GM19467 (cell line): ENCODE results near the gene CX3CL1.
A peak's percentile ranks its signal among the peaks of the same experiment; 100 is the strongest.
"Not testable (repeated sequence)": the region's sequence is repeated elsewhere in the genome, so short reads cannot be mapped to it uniquely, and the experiment has no call there.

Source experiments
- ATAC-seq: cut with Tn5 transposase; IDR thresholded peaks from one replicate; pipeline ENCODE4 v1.9.1; 2021; ENCODE audit warnings: mild to moderate bottlenecking, moderate library complexity; ENCODE audit not compliant: unreplicated experiment

Gene CX3CL1

GRCh38 chr16:57372372-57373116 lies at the start of gene CX3CL1:
Gene CX3CL1, plus strand, starts transcription at chr16:57372490. Its CDS starts 79 bp downstream, at chr16:57372569.
- ATAC-seq = no peak

GRCh38 chr16:57324749-57325148 lies 47.5 kb upstream of the CX3CL1 start:
- ATAC-seq = no peak

DNA sequence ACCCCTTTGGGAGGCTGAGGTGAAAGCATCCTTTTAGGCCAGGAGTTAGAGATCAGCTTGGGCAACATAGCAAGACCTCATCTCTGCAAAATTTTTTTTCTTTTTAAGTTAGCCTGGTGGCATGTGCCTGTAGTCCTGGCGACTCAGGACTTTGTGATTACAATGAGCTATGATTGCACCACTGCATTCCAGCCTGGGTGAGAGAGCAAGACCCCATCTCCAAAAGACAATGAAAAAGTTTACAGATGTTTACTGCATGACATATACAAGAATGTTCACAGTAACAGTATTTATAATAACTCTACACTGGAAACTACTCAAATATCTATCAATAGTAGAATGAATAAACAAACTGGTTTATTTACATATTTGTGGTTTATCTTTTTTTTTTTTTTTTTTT lies 46.8 kb upstream of the CX3CL1 start:
- ATAC-seq = no peak

DNA sequence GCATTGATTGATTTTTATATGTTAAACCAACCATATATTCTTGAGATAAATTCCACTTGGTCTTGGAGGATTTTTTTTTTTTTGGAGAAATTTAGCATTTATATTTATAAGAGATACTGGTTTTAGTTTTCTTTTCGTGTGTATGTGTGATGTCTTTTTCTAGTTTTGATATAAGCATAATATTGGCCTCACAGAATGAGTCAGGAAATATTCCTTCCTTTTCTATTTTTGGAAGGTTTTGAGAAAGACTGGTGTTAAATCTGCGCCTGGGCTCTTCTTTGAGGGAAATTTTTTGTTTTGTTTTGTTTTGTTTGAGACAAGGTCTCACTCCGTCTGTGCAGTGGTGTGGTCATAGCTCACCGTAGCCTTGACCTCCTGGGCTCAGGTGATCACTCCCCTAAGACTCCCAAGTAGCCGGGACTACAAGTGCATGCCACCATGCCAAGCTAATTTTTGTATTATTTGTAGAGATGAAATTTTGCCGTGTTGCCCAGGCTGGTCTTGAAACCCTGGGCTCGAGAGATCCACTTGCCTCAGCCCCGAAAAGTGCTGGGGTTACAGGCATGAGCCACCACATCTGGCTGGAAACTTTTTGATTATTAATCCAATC lies 42.5 kb upstream of the CX3CL1 start:
- no peak for ATAC-seq

DNA sequence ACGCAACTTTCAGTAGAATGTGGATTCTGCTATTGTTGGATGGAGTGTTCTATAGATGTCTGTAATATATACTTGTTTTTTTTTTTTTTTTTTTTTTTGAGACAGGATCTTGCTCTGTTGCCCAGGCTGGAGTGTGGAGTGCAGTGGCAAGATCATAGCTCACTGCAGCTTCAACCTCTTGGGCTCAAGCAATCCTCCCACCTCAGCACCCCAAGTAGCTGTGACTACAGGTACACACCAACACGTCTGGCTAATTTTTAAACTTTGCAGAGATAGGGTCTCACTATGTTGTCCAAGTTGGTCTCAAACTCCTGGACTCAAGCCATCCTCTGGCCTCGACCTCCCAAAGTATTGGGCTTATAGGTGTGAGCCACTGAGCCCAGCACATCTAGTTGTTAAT lies 40.9 kb upstream of the CX3CL1 start:
- no peak for ATAC-seq

GRCh38 chr16:57333402-57333801 lies 38.9 kb upstream of the CX3CL1 start:
- ATAC-seq = no peak

DNA sequence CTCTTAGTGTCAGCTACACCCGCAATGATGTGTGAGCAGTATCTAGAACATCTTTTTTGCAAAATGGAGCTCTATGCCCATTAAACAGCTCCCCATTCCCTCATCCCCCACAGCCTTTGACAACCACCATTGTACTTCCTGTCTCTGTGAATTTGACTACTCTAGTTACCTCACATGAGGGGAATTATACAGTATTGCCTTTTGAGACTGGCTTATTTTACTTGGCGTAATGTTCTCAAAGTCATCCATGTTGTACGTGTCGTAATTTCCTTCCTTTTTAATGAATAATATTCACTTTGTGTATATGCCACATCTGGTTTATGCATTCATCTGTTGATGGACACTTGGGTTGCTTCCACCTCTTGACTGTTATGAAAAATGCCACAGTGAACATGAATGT lies 36.9 kb upstream of the CX3CL1 start:
- no peak for ATAC-seq

- ATAC-seq = no peak
Measured at GRCh38 chr16:57341062-57341440, 31.2 kb upstream of the CX3CL1 start.

DNA sequence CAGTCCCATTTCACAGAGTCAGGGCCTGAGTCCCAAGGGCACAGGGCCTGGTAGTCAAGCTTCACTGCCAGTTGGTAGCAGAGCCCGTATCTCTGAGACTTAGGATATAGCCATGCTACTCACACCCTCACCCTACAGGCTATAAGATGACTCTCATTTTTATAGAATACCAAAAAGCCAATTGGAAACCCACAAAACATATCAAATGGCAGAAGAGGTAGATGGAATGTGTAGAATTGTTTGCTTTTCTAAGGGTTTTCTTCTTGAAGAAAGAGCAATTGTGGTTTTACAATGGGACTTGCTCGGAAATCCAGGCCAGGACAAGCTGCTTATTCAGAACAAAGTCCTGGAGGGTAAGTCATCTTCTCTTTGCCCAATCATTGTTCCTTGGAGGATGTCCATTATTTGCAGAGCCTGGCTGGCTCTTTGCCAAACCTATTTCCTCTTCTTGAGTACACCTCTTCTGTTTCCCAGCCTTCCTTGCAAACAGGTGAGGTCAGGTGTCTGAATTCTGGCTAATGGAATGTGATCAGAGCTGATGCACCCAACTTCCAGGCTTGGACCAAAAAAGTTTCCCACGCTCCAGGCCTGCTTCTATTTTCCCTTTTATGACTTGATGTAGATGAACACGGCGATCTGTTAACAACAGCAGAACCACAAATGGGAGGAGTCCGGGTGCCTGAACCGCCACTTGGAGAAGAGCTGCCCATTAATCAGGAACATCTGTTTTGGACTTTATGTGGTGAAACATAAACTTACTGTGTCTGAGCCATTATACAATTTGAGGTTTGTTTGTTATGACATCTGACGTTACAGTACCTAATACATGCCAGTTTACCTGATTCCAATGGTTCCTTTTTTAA lies 30.6 kb upstream of the CX3CL1 start:
- no peak for ATAC-seq

DNA sequence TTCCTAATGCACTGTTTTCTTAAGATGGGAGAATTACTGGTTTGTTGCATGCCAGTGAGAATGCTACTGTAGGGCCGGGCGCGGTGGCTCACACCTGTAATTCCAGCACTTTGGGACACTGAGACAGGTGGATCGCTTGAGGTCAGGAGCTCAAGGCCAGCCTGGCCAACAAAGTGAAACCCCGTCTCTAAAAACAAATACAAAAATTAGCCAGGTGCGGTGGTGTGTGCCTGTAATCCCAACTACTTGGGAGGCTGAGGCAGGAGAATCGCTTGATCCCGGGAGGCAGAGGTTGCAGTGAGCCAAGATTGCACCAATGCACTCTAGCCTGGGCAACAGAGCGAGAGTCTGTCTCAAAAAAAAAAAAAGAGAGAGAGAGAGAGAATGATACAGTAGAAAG lies 29.7 kb upstream of the CX3CL1 start:
- not testable (repeated sequence) for ATAC-seq

DNA sequence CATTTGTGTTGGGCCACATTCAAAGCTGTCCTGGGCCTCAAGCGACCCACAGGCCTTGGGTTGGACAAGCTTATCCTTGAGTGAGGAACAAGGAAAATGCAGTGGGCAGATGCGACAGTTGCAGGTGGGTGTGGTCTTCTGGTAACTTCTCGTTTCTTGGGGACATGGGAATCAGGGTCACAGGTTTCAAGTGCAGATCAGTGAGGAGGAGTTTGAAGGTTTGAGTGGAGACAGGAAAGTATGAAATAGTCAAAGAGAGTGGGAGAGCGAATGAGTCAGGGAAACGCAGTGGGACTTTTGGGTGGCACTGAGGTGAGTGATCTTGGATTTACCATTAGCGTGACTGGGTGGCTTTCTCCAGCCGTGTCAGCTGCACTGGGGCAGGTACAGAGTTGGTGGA lies 29.1 kb upstream of the CX3CL1 start:
- no peak for ATAC-seq

DNA sequence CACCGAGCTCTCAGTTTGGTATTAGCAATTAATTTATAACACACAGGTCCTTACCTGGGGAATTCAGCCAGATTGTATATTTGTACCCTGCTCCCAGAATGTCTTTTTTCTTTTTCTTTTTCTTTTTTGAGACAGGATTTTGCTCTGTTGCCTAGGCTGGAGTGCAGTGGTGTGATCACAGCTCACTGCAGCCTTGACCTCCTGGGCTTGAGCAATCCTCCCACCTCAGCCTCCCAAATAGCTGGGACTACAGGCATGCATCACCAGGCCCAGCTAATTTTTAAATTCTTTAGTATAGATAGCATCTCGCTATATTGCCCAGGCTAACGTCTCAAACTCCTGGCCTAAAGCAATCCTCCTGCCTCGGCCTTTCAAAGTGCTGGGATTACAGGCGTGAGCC lies 28.2 kb upstream of the CX3CL1 start:
- ATAC-seq = not testable (repeated sequence)

DNA sequence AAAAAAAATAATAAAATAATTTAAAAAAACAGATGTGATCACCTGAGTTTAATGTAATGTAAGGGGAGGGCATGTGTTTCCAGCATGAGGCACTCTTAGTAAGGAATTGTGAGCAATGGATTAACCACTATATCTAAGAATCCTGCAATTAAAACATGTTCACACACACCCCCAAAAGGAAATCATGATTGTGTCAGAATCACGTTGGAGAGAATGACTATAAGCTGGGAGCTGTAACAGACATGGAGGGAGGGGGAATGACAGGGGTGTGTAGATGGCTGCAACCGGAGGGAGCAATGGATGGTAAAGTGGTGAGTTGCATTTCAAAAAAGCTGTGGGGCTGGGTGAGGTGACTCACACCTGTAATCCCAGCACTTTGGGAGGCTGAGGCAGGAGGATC lies 27.3 kb upstream of the CX3CL1 start:
- no peak for ATAC-seq

DNA sequence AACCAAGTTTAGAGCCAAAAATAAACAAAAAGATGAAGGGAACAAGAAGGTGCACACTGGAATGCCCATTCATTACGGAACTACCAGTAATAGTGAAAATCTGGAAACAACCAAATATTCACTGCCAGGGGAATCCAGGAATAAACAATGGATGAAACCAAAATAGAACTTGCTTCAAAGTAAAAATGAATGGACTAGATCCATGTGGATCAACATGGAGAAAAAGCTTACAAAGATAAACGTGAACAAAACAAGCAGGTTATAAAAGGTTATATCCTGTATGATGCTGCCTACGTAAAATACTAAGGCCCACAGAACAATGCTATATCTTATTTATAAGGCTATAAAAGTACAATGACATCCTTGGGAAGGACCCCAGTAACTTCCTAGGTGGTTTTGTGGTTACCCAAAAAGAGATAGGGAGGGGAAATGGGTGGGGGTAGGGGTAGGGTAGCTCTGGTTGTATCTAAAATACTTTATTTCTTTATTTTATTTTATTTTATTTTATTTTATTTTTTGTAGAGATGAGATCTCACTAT lies 26.6 kb upstream of the CX3CL1 start:
- ATAC-seq = no peak

GRCh38 chr16:57347858-57348257 lies 24.4 kb upstream of the CX3CL1 start:
- no peak for ATAC-seq

- ATAC-seq = no peak
Measured at GRCh38 chr16:57348327-57348726, 24.0 kb upstream of the CX3CL1 start.

DNA sequence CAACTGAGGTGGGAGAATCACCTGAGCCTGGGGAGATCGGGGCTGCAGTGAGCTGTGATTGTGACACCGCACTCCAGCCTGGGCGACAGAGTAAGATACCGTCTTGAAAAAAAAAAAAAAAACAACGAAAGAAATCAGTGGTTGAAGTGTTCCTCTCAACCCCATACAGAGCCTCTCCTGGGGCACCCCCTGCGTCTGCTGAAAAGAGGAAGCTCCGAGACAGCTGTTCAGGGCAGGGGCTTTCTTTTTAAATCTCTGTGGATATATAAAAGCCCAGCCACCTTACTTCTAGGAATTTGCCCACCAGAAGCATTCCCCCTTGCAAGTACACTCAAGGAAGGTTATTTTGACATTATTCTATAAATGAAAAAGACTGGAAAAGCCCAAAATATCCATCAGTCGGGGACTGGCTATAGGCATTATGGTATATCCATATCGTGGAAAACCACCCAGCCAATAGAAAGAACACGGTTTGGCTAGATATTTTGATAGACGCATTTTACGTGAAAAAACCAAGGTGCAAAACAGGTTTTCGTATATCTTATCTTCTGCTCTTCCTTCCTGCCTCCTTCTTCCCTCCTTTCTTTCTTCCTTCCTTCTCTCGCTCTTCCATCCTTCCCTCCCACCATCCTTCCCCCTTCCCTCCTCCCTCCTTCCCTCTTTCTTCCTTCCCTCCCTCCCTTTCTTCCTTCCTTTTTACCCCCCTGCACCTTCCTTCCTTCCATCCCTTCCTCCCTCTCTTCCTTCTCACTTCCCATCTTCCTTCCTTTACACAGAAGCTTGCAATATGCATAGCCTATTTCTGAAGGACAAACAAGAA lies 22.9 kb upstream of the CX3CL1 start:
- ATAC-seq = peak; percentile 65

DNA sequence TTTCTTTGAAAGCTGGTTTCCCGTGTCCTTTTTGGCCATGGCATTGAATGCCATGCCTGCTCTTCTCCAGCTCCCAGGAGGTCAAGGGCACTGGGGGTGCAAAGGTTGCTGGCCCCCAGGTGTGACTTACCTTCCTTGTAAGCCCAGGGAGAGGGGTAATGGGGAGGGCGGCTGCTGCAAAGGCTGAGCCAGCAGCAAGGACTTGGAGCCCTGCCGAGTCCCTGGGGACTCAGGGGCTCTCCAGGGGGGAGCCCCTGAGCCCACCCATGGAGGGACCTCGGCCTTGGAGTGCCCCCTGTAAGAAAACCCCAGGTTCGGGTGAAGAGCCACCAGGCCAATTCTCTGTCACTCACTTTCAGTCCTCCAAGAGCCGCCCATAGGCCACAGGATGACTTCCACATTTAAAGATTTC lies 19.6 kb upstream of the CX3CL1 start:
- ATAC-seq = no peak

DNA sequence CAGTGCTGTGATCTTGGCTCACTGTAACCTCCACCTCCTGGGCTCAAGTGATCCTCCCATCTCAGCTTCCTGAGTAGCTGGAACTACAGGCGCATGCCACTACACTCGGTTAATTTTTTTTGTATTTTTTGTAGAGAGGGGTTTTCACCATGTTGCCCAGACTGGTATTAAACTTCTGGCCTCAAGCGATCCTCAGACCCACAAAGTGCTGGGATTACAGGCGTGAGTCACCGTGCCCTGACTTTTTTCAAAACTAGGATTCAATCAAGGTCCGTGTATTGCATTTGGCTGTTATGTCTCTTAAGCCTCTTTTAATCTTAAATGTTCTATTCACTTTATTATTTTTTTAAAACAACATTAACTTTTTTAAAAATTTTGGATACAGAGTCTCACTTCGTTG lies 18.0 kb upstream of the CX3CL1 start:
- no peak for ATAC-seq

DNA sequence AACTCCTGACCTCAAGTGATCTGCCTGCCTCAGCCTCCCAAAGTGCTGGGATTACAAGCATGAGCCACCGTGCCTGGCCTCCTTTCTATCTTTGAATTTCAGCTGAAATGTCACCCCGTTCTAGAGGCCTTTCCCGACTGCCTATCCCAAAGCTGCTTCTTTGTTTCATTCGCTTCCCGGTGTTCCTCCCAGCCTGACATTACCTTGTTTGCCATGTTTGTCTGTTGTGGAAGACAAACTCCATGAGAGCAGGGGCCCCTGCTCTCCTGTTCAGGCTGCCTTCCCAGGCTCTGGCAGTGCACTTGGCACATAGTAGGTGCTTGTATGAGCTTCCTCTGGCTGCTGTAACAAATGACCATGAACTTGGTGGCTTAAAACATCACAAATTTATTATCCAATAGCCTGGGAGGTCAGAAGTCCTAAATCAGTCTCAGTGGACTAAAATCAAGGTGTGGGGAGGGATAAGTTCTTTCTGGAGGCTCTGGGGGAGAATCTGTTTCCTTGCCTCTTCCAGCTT lies 16.3 kb upstream of the CX3CL1 start:
- ATAC-seq = no peak
